Vagina (tissue), 2 donors: ENCODE results near the gene SLC27A2.

Experiments used
- CTCF ChIP-seq, 3 experiments: fragments of 450-650 bp in 2 of 3; fragments of 200-600 bp in 1 of 3; sonication (generic) in 1 of 3; IDR thresholded peaks; one replicate each; pipeline ENCODE4 v1.5.1; 2017 to 2019; ENCODE audit warnings: antibody characterized with exemption in 3 of 3, mild to moderate bottlenecking in 2 of 3, moderate library complexity in 2 of 3
- POLR2A ChIP-seq, 2 donors: fragments of 450-650 bp; IDR thresholded peaks; one replicate each; pipeline ENCODE4 v1.6.1; 2017; ENCODE audit warnings: antibody characterized with exemption in 2 of 2, mild to moderate bottlenecking in 2 of 2, moderate library complexity in 2 of 2

DNA sequence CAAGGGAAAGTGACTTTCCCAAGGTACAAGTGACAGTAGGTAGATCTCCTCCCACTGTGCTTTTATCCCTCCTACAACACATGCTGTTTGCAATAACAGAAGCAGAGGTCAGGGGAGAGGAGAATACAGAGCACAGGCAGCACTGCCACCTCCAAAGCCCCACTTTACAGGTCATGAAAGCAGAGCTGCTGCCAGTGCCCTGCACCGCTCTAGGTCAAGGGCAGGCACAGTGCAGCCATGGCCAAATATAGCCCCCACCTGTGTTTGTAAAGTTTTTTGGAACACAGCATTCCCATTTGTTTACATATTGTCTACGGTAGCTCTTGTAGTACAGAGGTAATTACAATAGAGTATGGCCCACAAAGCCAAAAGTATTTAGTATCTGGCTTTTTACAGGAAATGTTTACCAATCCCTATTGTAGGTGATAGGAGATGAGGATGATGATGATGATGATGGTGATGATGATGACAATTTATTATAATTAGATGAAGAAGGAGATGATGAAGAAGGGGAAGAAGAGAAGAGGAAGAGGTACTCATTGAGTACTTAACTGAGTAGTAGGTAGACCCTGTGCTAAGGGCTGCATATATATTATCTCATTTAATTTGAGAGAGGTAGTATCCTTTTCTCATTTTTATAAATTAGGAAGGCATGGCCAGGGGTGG lies 63.1 kb downstream of the SLC27A2 start:
- TF ChIP-seq CTCF (IDR thresholded peaks at IDR 0.05) (no peak), POLR2A (IDR thresholded peaks at IDR 0.05) (no peak)
